ENCODE data around the gene ICAM2.

Gene ICAM2

GRCh38 chr17:64051153-64051552 lies 30.7 kb upstream of the ICAM2 start:
- DNase-seq (ENCODE audit: low read depth): no peak
- in situ Hi-C loops (cut with HindIII; ENCODE audit: low sequenced_read_pairs): no loop called here
- no peak for TF ChIP-seq CTCF (IDR thresholded peaks at IDR 0.05; ENCODE audit: low read depth, low read length, missing control alignments)
- no peak overlapping the region for H3K4me3 ChIP-seq (ENCODE audit: low read depth, low read length)

- H3K4me3 ChIP-seq (ENCODE audit: low read depth, low read length): no peak overlapping the region
- no peak for DNase-seq (ENCODE audit: low read depth)
- in situ Hi-C loops (cut with HindIII; ENCODE audit: low sequenced_read_pairs): no loop called here
- TF ChIP-seq CTCF (IDR thresholded peaks at IDR 0.05; ENCODE audit: low read depth, low read length, missing control alignments): no peak
Measured at GRCh38 chr17:64048805-64049204, 28.4 kb upstream of the ICAM2 start.

GRCh38 chr17:64045176-64045575 lies 24.7 kb upstream of the ICAM2 start:
- in situ Hi-C loops (cut with HindIII; ENCODE audit: low sequenced_read_pairs): no loop called here
- no peak for DNase-seq (ENCODE audit: low read depth)
- no peak for TF ChIP-seq CTCF (IDR thresholded peaks at IDR 0.05; ENCODE audit: low read depth, low read length, missing control alignments)
- H3K4me3 ChIP-seq (ENCODE audit: low read depth, low read length): no peak overlapping the region

GRCh38 chr17:64042700-64043485 lies 22.5 kb upstream of the ICAM2 start:
- no peak for TF ChIP-seq CTCF (IDR thresholded peaks at IDR 0.05; ENCODE audit: low read depth, low read length, missing control alignments)
- in situ Hi-C loops (cut with HindIII; ENCODE audit: low sequenced_read_pairs): no loop called here
- no peak for DNase-seq (ENCODE audit: low read depth)
- H3K4me3 ChIP-seq (ENCODE audit: low read depth, low read length): no peak overlapping the region

- DNase-seq (ENCODE audit: low read depth): no peak
- in situ Hi-C loops (cut with HindIII; ENCODE audit: low sequenced_read_pairs): no loop called here
- no peak overlapping the region for H3K4me3 ChIP-seq (ENCODE audit: low read depth, low read length)
- TF ChIP-seq CTCF (IDR thresholded peaks at IDR 0.05; ENCODE audit: low read depth, low read length, missing control alignments): no peak
Measured at GRCh38 chr17:64041912-64042311, 21.5 kb upstream of the ICAM2 start.

GRCh38 chr17:64040206-64040605 lies 19.8 kb upstream of the ICAM2 start:
- TF ChIP-seq CTCF (IDR thresholded peaks at IDR 0.05; ENCODE audit: low read depth, low read length, missing control alignments): no peak
- H3K4me3 ChIP-seq (ENCODE audit: low read depth, low read length): no peak overlapping the region
- in situ Hi-C loops (cut with HindIII; ENCODE audit: low sequenced_read_pairs): no loop called here
- no peak for DNase-seq (ENCODE audit: low read depth)

Measured in astrocyte of the cerebellum (primary cell).